Sigmoid colon (tissue), 4 donors: Measurements from ENCODE around the gene IFIT2.

Source experiments
- POLR2A ChIP-seq, 2 donors: fragments of 450-650 bp; IDR thresholded peaks; one replicate each; pipeline ENCODE4 v1.6.1; 2016; ENCODE audit warnings: antibody characterized with exemption in 2 of 2, mild to moderate bottlenecking in 2 of 2, moderate library complexity in 2 of 2
- POLR2AphosphoS5 ChIP-seq, 4 donors: sonication (generic); formaldehyde crosslinking; IDR thresholded peaks; one replicate each; pipeline ENCODE4 v1.6.1; 2017; ENCODE audit warnings: antibody characterized with exemption in 4 of 4
- TF ChIP-seq, protein P1 (sequence below), 4 experiments: fragments of 450-650 bp in 3 of 4; fragments of 200-600 bp in 1 of 4; IDR thresholded peaks; one replicate each; pipeline ENCODE4 v1.5.1; 2016 to 2019; ENCODE audit warnings: antibody characterized with exemption in 4 of 4, mild to moderate bottlenecking in 3 of 4, moderate library complexity in 2 of 4

DNA sequence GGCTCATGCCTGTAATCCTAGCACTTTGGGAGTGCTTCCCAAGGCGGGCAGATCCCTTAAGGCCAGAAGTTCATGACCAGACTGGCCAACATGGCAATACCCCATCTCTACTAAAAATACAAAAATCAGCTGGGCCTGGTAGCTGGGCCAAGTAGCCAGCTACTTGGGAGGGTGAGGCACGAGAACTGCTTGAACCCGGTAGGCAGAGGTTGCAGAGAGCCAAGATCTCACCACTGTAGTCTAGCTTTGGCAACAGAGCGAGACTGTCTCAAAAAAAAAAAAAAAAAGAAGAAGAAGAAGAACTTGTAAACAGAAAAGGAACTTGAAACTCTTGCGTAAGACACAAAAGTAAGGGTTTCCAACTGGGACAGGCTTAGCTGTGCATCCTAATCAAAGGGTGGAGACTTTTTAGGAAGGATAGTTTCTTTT is 5.6 kb upstream of the IFIT2 start:
- TF ChIP-seq POLR2A (IDR thresholded peaks at IDR 0.05) = no peak
- TF ChIP-seq, protein P1, sequence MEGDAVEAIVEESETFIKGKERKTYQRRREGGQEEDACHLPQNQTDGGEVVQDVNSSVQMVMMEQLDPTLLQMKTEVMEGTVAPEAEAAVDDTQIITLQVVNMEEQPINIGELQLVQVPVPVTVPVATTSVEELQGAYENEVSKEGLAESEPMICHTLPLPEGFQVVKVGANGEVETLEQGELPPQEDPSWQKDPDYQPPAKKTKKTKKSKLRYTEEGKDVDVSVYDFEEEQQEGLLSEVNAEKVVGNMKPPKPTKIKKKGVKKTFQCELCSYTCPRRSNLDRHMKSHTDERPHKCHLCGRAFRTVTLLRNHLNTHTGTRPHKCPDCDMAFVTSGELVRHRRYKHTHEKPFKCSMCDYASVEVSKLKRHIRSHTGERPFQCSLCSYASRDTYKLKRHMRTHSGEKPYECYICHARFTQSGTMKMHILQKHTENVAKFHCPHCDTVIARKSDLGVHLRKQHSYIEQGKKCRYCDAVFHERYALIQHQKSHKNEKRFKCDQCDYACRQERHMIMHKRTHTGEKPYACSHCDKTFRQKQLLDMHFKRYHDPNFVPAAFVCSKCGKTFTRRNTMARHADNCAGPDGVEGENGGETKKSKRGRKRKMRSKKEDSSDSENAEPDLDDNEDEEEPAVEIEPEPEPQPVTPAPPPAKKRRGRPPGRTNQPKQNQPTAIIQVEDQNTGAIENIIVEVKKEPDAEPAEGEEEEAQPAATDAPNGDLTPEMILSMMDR (IDR thresholded peaks at IDR 0.05) = no peak
- peak in 2 of 4 donors; percentile 32 to 39 for TF ChIP-seq POLR2AphosphoS5 (IDR thresholded peaks at IDR 0.05)
